ENCODE results near the gene ZC2HC1C.
"Not testable (repeated sequence)": the region's sequence is repeated elsewhere in the genome, so short reads cannot be mapped to it uniquely, and the experiment has no call there.

Gene ZC2HC1C

GRCh38 chr14:75098212-75098611 is 28.8 kb downstream of the ZC2HC1C start:
- no peak for FAIRE-seq

- no peak for FAIRE-seq
These were observed 29.2 kb downstream of the ZC2HC1C start for GRCh38 chr14:75098682-75099081.

GRCh38 chr14:75101491-75101890 is 32.0 kb downstream of the ZC2HC1C start:
- no peak for FAIRE-seq

- no peak for FAIRE-seq
These were observed 37.7 kb downstream of the ZC2HC1C start for GRCh38 chr14:75107186-75107585.

GRCh38 chr14:75109877-75110276 is 40.4 kb downstream of the ZC2HC1C start:
- FAIRE-seq, result no peak

GRCh38 chr14:75113932-75114539 is 44.6 kb downstream of the ZC2HC1C start:
- no peak for FAIRE-seq

GRCh38 chr14:75119056-75119455 is 49.6 kb downstream of the ZC2HC1C start:
- FAIRE-seq, result no peak

GRCh38 chr14:75120541-75121291 is 51.3 kb downstream of the ZC2HC1C start:
- no peak for FAIRE-seq

- FAIRE-seq, result no peak
These were observed 52.1 kb downstream of the ZC2HC1C start for GRCh38 chr14:75121552-75121951.

- FAIRE-seq, result no peak
These were observed 54.5 kb downstream of the ZC2HC1C start for GRCh38 chr14:75123991-75124390.

GRCh38 chr14:75125617-75126016 is 56.2 kb downstream of the ZC2HC1C start:
- FAIRE-seq, result no peak

- FAIRE-seq, result no peak
These were observed 56.7 kb downstream of the ZC2HC1C start for GRCh38 chr14:75126121-75126544.

- no peak for FAIRE-seq
These were observed 57.4 kb downstream of the ZC2HC1C start, which contains the start of gene NEK9 for GRCh38 chr14:75126679-75127473. Gene NEK9, minus strand, starts transcription at chr14:75127048. Its CDS starts 127 bp downstream, at chr14:75126921.

GRCh38 chr14:75127474-75127820 is 58.0 kb downstream of the ZC2HC1C start:
- not testable (repeated sequence) for FAIRE-seq

GRCh38 chr14:75127903-75128595 is 58.6 kb downstream of the ZC2HC1C start:
- no peak for FAIRE-seq

- no peak for FAIRE-seq
These were observed 59.2 kb downstream of the ZC2HC1C start for GRCh38 chr14:75128596-75128990.
